Glomerular visceral epithelial cell (primary cell): ENCODE measurements around the gene TMEM273.

Experiments used
- DNase-seq: peaks from one replicate; pipeline ENCODE4 v3.0.0-alpha.2; 2016; ENCODE audit errors: extremely low spot score

The TMEM273 gene

DNA sequence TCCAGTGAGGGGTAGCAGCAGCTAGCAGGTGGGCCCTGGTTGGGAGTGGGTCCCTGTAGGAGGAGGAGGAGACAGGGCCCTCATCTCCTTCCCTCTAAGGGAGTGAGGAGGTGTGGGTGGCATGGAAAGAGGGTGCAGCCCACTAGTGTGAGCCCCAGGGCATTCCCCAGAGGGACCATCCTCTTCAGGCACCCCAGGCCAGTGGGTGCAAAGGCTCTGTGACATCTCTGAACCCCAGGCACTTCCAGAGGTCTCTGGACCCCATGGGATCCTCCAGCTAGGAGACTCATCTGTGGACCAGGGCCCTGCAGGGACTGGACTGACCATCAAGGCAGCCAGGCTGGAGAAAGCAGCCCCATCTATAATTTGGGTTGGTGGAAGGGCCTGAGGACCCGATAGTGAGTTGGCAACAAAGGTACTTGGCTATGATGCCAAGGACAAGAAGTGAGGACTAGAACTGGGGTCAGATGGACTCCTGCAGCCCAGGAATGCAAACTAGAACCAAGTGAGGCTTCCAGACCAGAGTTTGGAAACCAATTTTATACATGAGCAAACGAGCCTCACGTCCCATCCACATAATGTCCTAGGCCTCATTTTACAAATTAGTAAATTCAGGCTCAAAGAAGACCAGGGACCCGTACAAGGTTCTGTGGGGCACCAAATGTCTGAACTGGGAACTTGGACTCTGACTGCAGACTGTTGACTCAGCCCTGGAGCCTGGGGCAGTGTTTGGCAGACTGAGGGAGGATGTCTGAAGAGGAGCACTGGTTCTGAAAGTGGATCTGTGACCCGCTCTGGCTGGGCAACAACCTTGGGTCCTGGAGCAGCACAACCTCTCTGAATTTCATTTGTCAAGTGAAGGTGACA, 71.4 kb downstream of the TMEM273 start:
- no peak for DNase-seq

DNA sequence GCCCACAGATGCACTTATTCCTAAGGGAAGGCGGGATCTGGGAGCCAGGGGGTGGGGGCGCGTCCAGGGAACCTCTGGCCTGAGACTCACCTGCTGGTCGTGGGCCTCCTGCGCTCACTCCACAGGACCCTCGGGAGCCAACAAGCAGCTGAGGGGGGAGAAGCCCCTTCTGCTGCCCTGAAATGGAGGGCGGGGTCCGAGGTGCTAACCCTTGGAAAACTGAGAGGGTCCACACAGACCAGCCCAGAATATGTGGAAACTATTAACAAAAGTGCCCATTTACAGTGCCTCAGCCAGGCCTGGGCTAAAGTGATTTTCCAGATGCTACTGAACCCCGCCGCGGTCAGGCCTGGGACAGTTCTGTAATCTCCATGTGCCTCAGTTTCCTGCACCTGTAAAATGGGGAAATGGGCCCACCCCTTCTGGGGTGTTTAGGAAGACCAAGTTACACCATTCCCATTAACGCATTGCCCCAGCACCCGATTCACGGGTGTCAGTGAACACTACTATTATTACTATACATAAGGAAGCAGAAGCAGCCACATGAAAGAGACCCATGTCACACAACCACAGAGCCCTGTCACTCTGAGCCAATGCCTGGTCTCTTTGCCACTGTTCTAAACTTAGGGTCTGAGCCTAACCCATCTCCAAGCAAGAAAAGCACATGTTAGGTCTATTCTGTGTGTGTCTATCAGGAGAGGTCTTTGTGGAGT, 72.2 kb downstream of the TMEM273 start:
- DNase-seq, result no peak

DNA sequence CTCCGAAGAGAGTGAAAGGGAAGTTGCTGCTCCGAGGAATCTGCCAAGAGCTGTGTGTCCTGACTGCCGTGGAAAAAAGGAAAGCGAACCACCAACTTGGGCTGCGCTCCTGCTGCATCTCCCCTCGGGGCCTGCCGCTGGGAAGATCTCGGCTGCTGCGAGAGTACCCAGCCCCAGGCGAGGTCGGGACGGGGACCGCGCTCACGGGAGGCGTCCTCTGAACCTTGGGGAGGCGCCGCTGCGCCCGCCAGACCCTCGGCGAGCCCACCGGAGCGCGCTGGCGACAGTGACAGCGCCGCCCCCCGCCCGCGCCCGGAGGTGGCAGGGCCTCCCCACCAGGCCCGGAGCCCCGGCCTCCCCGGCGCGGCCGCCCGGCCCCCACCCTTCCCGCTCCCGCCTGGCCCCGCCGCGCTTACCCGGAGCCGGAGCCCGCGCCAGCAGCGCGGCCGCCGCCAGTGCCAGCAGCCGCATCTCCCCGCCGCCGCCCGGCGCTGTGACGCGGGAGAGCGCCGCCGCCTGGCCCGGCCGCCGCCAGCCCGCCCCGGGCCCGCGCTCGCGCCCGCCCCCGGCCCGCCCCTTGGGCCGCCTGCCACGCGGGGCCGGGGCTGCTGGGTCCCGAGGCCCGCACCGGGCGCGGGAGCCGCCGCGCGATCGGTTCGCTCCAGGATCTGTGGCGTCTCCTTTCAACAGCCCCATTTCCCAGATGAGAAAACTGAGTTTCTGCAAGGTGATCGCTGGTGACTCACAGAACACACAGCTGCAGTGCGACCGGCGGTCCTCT, 73.0 kb downstream of the TMEM273 start, which contains the start of gene VSTM4:
VSTM4 (minus strand) TSS at position 508 of the 781 bp plus-strand sequence; CDS start at position 471, 37 bp downstream.
- peak; percentile 49 for DNase-seq

DNA sequence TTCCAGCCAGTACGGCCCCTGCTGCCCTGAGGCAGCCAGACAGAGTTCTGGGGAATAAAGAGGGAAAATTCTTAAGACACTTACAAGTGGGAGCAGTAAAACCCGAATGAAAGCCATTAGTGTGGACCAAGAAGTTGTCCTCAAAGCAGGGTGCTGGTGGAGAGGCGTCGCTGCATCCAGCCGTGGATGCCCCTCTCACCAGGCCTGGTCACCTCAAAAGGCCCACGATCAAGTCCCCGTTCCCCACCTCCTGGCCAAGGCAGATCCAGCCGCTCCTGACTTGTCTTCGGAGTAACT, 73.5 kb downstream of the TMEM273 start:
- no peak for DNase-seq

DNA sequence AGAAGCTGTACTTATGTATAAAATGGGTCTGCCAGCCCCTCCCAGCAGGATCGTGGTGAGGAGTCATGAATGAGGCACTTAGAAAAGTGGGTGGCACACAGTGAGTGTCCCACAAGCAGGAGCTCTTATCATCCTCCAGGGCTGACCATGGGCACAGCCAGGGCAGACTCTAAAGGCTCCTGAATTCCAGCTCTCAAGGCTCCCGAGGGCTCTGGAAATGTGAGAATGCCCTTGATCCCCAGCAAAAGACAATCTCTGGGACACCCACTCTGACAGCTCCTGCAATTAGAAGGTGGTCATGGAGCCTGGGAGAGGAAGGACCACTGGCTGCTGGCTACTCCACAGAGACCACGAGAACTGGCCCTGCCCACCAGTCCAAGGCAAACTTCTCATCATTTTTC, 74.5 kb downstream of the TMEM273 start:
- peak; percentile 30 for DNase-seq

DNA sequence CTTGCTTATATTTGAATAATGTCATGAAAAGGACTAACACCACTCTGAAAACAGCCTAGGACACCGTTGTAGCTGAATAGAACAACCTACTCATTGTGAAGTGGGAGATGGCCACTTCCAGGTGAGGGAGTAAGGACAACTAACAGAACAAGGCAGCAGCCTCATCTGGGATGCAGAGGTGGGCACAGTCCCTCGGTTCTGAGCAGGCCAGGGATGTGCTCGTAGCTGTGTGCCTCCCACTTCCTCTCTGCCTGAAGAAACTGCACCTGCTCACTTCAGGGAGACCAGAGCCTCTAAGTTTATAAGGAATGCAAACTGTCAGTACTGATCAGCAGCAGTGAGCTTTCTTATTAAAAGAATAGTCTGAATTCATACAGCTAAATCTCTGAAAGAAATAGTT, 75.3 kb downstream of the TMEM273 start:
- DNase-seq, result no peak

DNA sequence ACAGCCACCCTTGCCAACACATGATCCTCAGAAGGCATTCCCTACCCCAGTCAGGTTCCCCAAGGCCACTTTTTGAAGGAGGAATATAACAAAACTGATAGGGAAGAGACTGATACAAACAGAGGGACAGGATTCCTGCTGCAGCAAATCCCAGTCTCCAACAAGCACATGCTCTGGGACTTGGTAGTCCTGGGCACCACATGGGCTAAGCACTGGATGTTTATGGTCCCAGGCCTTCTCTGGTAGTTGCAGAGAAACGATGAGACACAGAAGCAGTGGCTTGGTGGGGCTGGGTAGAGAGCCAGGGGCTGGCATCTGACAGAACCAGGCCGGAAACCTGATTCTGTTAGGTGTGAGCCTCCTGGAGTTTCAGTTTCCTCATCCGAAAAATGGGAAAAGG, 76.1 kb downstream of the TMEM273 start:
- DNase-seq, result no peak

DNA sequence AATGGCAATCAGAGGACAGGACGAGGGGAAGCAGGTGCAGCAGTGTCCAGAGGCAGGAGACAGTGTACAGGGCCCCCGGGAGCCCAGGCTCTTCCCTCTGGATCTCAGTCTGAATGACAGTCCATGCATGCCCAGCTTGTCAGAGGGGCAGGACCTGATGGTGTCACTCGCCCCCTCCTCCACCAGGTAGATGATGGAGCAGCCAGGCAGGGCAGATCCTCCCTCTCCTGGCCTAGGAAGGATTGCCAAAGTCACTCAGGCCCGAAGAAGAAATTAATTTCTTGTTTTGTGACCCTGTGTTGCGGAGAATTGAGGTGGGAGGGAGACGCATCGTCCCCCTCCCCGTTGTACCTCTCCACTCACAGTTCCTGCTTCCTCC, 76.9 kb downstream of the TMEM273 start:
- DNase-seq, result no peak

DNA sequence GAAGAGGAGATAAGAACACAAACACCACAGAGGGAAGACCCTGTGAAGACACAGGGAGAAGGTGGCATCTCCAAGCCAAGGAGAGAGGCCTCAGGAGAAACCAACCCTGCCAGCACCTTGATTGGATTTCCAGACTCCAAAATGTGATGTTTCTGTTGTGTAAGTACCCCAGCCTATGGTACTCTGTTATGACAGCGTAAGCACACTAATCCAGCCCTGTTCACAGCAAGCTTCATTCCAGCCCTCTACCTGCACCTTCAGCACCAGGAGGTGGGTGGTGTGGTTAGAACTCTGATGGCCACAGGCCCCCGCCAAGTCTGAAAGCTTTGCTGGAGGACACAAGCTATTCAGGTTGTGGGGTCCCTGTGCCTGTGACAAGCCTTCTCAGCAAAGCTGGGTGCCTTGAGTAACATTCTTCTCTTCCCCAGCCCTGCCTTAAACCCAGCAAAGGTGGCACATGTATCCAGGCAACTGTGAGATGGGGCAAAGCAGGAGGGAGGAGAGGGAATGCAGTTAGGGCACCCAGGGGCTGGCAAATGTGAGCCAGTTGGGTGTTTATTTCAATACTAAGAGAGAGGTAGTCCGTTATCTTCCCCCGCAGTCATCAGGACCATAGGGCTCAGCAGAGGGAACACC, 77.4 kb downstream of the TMEM273 start:
- DNase-seq, result no peak

DNA sequence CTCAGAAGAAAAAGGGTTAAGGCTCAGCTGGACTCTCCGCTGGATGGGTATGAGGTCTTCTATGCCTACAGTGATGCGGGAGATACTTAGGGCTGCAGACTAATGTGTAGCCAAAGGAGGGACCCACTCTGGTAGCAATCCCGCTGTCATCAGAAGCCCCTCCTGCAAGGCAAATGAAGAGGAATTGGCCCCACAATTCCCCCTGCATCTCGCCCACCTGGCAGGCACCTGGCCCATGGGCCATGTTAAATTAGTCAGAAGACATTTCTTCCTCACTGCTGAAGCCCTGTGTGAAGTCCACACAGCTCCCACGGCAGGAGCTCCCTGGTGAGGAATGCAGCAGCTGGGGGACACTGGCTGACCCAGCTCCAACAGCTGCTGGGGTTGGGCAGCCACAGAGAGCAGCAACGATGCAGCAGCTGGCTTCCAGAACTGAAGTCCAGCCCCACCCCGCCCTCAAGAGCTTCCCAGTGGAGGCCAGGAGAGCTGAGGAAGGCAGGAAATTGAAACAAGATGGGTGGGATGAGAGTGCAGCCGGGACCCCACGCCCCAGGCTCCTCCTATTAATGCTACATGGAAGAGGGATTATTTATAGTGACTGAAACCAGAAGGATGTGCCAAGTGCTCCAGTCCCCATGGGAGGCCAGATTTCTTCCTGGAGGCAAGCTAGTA, 78.4 kb downstream of the TMEM273 start:
- DNase-seq, result no peak

DNA sequence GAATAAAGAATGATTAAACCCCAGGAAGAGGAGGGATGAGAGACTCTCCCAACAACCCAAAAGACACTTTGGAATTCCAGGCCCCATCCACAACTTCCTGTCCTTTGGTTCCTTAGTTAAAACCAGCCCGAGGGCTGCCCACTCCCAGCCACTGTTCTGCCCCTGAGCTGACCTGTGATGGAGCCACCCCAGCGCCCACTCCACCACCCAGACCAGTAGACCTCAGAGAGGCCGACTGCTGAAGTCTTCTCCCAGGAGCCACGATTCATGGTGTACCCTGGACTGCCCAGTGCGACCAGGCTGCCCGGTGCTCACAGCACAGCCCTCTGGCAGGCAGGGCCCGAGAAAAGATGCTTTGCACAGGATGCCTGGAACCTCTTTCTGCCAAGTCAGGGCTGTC, 79.5 kb downstream of the TMEM273 start:
- no peak for DNase-seq

DNA sequence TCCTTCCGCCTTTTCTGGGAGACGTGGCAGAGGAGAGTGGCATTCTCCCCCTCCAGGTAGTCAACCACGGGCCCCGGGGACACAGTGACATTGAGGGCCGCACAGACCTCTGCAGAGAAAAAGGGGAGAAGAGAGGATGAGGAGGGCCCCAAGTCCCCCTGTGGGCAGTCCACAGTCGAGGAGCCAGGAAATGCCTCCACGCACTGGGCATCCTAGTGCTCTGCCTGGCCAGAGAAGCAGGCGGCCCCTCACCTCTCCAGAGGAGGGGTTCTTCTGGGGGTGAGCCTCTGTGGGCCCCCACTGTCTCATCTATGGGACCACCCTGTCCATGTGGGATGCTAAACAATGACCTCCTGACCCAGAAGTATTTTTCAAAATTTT, 80.3 kb downstream of the TMEM273 start:
- no peak for DNase-seq

DNA sequence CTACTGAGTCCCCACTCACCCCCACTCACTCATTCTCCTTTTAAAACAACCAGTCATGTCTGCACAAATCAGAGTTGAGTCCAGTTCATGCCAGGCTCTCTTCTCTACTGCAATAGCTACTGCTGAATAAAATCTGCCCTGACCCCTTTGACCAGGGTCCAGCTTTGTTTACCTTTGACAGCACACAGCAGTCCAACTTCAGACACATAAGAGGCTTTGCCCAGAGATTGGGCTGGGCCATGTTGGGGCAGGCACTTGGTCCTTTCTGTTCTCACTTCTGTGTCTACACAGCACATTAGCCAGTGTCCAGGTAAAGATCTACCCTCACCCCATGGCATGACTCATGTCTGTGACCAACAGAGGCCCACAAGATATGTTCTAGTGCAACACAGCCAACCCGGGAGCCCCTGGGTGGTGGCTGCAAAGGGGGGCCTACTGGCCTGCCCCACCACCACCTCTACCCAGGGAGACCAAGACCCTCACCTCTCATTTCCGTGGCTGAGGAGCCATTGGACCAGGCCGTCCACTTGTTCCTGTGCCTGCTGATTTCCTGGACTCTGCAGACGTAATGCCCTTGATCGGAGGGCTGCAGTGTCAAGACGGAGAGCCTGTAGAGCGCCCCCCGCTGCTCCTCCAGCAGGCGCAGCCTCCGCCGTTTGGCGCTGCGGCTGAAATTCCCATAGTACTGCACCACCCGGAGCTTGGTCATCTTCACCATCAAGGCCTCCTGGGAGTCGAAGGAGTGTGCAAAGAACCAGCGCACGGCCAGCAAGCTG, 80.9 kb downstream of the TMEM273 start:
- no peak for DNase-seq

DNA sequence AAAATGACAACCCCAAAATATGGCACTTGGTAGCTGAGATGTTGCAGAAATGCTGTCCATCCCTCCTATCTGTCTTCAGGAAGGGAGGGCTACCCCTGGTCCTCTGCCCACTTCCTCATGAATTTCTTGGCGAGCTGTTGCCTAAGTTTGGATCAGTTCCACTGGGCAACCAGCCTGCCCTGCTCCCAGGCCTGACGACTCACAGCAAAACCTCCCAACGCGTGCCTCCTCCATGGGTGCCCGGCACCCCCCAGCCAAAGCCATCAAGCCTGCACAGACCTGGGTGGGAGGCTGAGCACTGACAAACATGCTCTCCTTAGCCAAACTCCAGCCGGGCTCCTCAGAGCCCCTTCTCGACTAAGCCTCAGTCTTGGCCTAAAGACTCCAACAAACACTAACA, 81.7 kb downstream of the TMEM273 start:
- DNase-seq, result no peak

DNA sequence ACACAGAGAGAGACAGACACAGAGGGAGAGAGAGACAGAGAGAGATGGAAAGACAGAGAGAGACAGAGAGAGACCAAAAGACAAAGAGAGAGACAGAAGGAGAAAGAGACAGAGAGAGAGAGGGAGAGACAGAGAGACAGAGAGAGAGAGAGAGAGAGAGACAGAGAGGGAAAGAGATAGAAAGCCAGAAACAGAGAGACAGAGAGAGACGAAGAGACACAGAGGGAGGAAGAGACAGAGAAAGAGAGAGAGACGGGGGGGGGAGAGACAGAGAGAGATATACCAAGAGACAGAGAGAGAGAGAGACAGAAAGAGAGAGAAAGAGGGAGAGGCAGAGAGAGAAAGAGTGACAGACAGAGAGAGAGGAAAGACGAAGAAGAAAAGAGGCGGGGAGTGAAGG, 83.1 kb downstream of the TMEM273 start:
- no peak for DNase-seq
